ENCODE results near the gene SPTB.

GRCh38 chr14:64918216-64918615, 38.5 kb upstream of the SPTB start:
- TF ChIP-seq EZH2phosphoT487 (conservative IDR thresholded peaks at IDR 0.05; ENCODE audit: low read length) (no peak), CTCF (IDR thresholded peaks at IDR 0.05; ENCODE audit: insufficient read depth, low read length, poor library complexity, severe bottlenecking) (no peak)

Measured in SU-DHL-6 (cell line).